Endothelial cell of umbilical vein (primary cell): Measurements from ENCODE around the gene PXYLP1. TPM values are rescaled to one million over a fixed set of nuclear protein-coding genes. Genes with fewer than 3 reads are reported as not detected.

Source experiments
- BruUV-seq: library from RNA; stranded (reverse); fragments of 400-500 nt; replicated peaks from 2 replicates; lab custom pipeline; 2021; lab: Mats Ljungman, UMichigan
- CTCF ChIA-PET: fragments of 300-600, 350-600 bp; sonication (Branson Sonifier 250); formaldehyde crosslinking; loops from one replicate; lab custom pipeline; 2021; ENCODE audit warnings: antibody characterized with exemption, inconsistent platforms; lab: Charles Lee
- POLR2A ChIA-PET: fragments of 300-600, 350-600 bp; sonication (Branson Sonifier 250); formaldehyde crosslinking; loops from one replicate; lab custom pipeline; 2021; ENCODE audit warnings: antibody characterized with exemption, inconsistent platforms; lab: Charles Lee
- DNase-seq: peaks from one replicate; pipeline ENCODE4 v3.0.0-alpha.2; 2011; ENCODE audit warnings: low read depth, low spot score
- FAIRE-seq: peaks from 2 replicates; lab custom pipeline; 2011; peaks lifted over from hg19 to GRCh38; lab: Jason Lieb, UNC
- H2AFZ ChIP-seq: 2 replicates; pipeline ENCODE4 v1.6.0; 2012; ENCODE audit warnings: low read depth, low read length, control low read depth, inconsistent platforms
- H3K27ac ChIP-seq: 2 replicates; pipeline ENCODE4 v1.5.1; 2011; ENCODE audit warnings: low read depth, mild to moderate bottlenecking, control low read depth, low read length, moderate library complexity; ENCODE audit not compliant: insufficient read depth
- H3K27me3 ChIP-seq, 2 experiments: 2 replicates each; pipeline versions ENCODE4 v1.6.0 to v1.6.1; 2011; ENCODE audit warnings: low read length in 2 of 2, mixed read lengths in 1 of 2; ENCODE audit not compliant: control insufficient read depth in 2 of 2, insufficient read depth in 2 of 2
- H3K36me3 ChIP-seq, 2 experiments: 2 replicates in 1 of 2; 3 replicates in 1 of 2; pipeline ENCODE4 v1.5.1; 2011; ENCODE audit warnings: low read length in 2 of 2, mild to moderate bottlenecking in 1 of 2, moderate library complexity in 1 of 2; ENCODE audit not compliant: control insufficient read depth in 2 of 2, insufficient read depth in 2 of 2; ENCODE audit errors: extremely low read depth in 1 of 2
- H3K4me1 ChIP-seq: 3 replicates; pipeline ENCODE4 v1.5.1; 2011; ENCODE audit warnings: mild to moderate bottlenecking, low read length; ENCODE audit not compliant: control insufficient read depth, insufficient read depth; ENCODE audit errors: extremely low read depth
- H3K4me2 ChIP-seq: 2 replicates; pipeline ENCODE4 v1.6.1; 2011; ENCODE audit warnings: low read length, control low read depth, mixed read lengths; ENCODE audit not compliant: insufficient read depth
- H3K4me3 ChIP-seq, 3 experiments: fragments of 200-600 bp in 1 of 3; sonication (generic), shearing (Covaris generic) in 1 of 3; replicated peaks in 1 of 3; 2 replicates each; pipeline ENCODE4 v1.5.1; 2011 to 2016; ENCODE audit warnings: control low read depth in 3 of 3, low read length in 3 of 3, mild to moderate bottlenecking in 2 of 3, inconsistent platforms in 1 of 3, low read depth in 1 of 3, moderate library complexity in 1 of 3; ENCODE audit not compliant: insufficient read depth in 1 of 3
- H3K79me2 ChIP-seq: 2 replicates; pipeline ENCODE4 v1.6.0; 2012; ENCODE audit warnings: low read length, inconsistent platforms; ENCODE audit not compliant: control insufficient read depth, insufficient read depth
- H3K9ac ChIP-seq: replicated peaks from 2 replicates; pipeline ENCODE3; 2011; ENCODE audit warnings: low read length, control low read depth; ENCODE audit not compliant: insufficient read depth; ENCODE audit errors: extremely low read depth
- H3K9me1 ChIP-seq: replicated peaks from 3 replicates; pipeline ENCODE4 v1.6.0; 2011; ENCODE audit warnings: mild to moderate bottlenecking, low read length; ENCODE audit not compliant: control insufficient read depth, insufficient read depth; ENCODE audit errors: extremely low read depth
- H3K9me3 ChIP-seq: replicated peaks from 2 replicates; pipeline ENCODE4 v1.5.1; 2012; ENCODE audit warnings: low read length, inconsistent platforms; ENCODE audit not compliant: control insufficient read depth, insufficient read depth
- H4K20me1 ChIP-seq: replicated peaks from 2 replicates; pipeline ENCODE3; 2011; ENCODE audit warnings: mild to moderate bottlenecking, low read length; ENCODE audit not compliant: control insufficient read depth, insufficient read depth; ENCODE audit errors: extremely low read depth
- EZH2 ChIP-seq: IDR thresholded peaks from 2 replicates; pipeline ENCODE4 v1.6.1; 2012; ENCODE audit warnings: borderline replicate concordance, low read depth, mild to moderate bottlenecking, moderate library complexity, low read length, inconsistent platforms; ENCODE audit not compliant: severe bottlenecking
- FOS ChIP-seq: IDR thresholded peaks from 2 replicates; pipeline ENCODE4 v1.6.1; 2011; ENCODE audit warnings: mild to moderate bottlenecking, low read length, moderate library complexity, borderline replicate concordance; ENCODE audit not compliant: insufficient read depth
- GATA2 ChIP-seq: IDR thresholded peaks from 2 replicates; pipeline ENCODE4 v1.7.0; 2011; ENCODE audit warnings: low read depth, mild to moderate bottlenecking, moderate library complexity, mixed read lengths, low read length; ENCODE audit not compliant: insufficient read length, insufficient read depth
- JUN ChIP-seq: IDR thresholded peaks from 2 replicates; pipeline ENCODE4 v1.6.1; 2011; ENCODE audit warnings: borderline replicate concordance, low read depth; ENCODE audit not compliant: insufficient read length, insufficient read depth
- MYC ChIP-seq: IDR thresholded peaks from one replicate; pipeline ENCODE4 v1.6.1; 2011; ENCODE audit warnings: mild to moderate bottlenecking, low read depth, low read length
- POLR2A ChIP-seq: IDR thresholded peaks from 2 replicates; pipeline ENCODE4 v1.6.1; 2012; ENCODE audit warnings: low read depth, mild to moderate bottlenecking, control low read depth, low read length
- POLR2AphosphoS5 ChIP-seq: IDR thresholded peaks from 2 replicates; pipeline ENCODE4 v1.6.1; 2012; ENCODE audit warnings: low read depth, mild to moderate bottlenecking, control low read depth, low read length, moderate library complexity; ENCODE audit not compliant: insufficient read depth
- dilution Hi-C: fragments of 300-500 bp; cut with MboI; formaldehyde crosslinking; loops from one replicate; pipeline ENCODE4 v1.15.0; 2019; ENCODE audit warnings: low sequenced_read_pairs; ENCODE audit not compliant: extremely low pct_ligation_motif_present
- intact Hi-C: fragments of 100-400 bp; cut with micrococcal nuclease; formaldehyde crosslinking; loops from one replicate; pipeline ENCODE4 v1.10.0; 2022
- polyA plus RNA-seq, 4 experiments: library from polyadenylated mRNA; depleted of rRNA in 3 of 4; stranded (reverse) in 3 of 4; unstranded in 1 of 4; fragments of >200 nt; gene quantifications; 2 replicates each; pipeline versions ENCODE4 v1.2.1 to v1.2.3, GENCODE V29; 2011 to 2012; ENCODE audit warnings: missing spikeins in 1 of 4
- total RNA-seq: library from RNA; stranded (reverse); gene quantifications from 2 replicates; pipeline ENCODE4 v1.2.3, GENCODE V29; 2021
- TF ChIP-seq, protein P1 (sequence below): IDR thresholded peaks from 2 replicates; pipeline ENCODE4 v1.6.1; 2011; ENCODE audit not compliant: insufficient read depth, insufficient read length
- TF ChIP-seq, protein P2 (sequence below), 2 donors: IDR thresholded peaks; 1 replicate in 1 of 2; 2 replicates in 1 of 2; pipeline ENCODE4 v1.5.1; 2011; ENCODE audit warnings: low read length in 2 of 2, mild to moderate bottlenecking in 2 of 2, moderate library complexity in 2 of 2, control low read depth in 1 of 2, inconsistent platforms in 1 of 2, low read depth in 1 of 2; ENCODE audit not compliant: insufficient read depth in 1 of 2; ENCODE audit errors: extremely low read depth in 1 of 2

PXYLP1 gene
- total and polyA plus RNA-seq, 2 donors (not counting 3 experiments of a cell fraction or from before 2014, with no cell fraction given), result 0.84 to 1.7 TPM

DNA sequence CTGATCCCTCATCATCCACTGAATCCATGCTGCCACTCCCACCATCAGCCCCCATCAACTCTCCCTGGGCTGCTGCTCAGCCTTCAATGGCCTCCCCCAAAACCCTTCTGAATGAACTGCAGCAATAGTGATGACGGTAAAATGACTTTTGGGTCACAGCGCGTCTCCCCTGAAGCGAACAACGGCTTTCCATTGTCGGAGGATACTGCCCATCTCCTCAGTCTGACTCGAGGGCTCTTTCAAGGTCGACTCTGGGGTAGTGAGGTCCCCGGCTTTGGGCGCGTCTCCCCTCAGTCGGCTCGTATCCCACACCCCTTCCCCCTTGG is 79.5 kb downstream of the PXYLP1 start:
- peak overlapping the region; percentile 44 for H2AFZ ChIP-seq
- H3K4me3 ChIP-seq, result peak overlapping the region; percentile 1 to 65 (median 49)
- H3K9me3 ChIP-seq, result no peaks in the 10 kb centered on the region
- H3K27ac ChIP-seq, result peak overlapping the region; percentile 9
- no peaks in the 10 kb centered on the region for H4K20me1 ChIP-seq
- no peaks in the 10 kb centered on the region for H3K79me2 ChIP-seq
- peaks cover 11% of the 10 kb centered on the region for H3K4me1 ChIP-seq
- dilution Hi-C loops, result no loop called here
- DNase-seq, result no peak
- TF ChIP-seq MYC, result no peak
- TF ChIP-seq JUN, result no peak
- no peak for TF ChIP-seq POLR2A
- no peak for TF ChIP-seq POLR2AphosphoS5
- TF ChIP-seq GATA2, result no peak
- no peak for TF ChIP-seq FOS
- no peak for TF ChIP-seq EZH2
- TF ChIP-seq, protein P1, sequence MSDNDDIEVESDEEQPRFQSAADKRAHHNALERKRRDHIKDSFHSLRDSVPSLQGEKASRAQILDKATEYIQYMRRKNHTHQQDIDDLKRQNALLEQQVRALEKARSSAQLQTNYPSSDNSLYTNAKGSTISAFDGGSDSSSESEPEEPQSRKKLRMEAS, result no peak
- TF ChIP-seq, protein P2, sequence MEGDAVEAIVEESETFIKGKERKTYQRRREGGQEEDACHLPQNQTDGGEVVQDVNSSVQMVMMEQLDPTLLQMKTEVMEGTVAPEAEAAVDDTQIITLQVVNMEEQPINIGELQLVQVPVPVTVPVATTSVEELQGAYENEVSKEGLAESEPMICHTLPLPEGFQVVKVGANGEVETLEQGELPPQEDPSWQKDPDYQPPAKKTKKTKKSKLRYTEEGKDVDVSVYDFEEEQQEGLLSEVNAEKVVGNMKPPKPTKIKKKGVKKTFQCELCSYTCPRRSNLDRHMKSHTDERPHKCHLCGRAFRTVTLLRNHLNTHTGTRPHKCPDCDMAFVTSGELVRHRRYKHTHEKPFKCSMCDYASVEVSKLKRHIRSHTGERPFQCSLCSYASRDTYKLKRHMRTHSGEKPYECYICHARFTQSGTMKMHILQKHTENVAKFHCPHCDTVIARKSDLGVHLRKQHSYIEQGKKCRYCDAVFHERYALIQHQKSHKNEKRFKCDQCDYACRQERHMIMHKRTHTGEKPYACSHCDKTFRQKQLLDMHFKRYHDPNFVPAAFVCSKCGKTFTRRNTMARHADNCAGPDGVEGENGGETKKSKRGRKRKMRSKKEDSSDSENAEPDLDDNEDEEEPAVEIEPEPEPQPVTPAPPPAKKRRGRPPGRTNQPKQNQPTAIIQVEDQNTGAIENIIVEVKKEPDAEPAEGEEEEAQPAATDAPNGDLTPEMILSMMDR (IDR thresholded peaks at IDR 0.05; ENCODE audit: extremely low read depth in 1 of 2, insufficient read depth in 1 of 2, low read depth in 1 of 2, low read length in 2 of 2), result no peak
- ChIA-PET CTCF (interaction anchor here (0.7 to 10.4 kb wide), 38 partner anchors 8 to 251 kb away, joined by 3 to 351 read pairs (median 7); partner anchors contain the start of gene ZBTB38), POLR2A (interaction anchor here (1.3 kb wide), 1 partner anchor 141 kb away, joined by 4 read pairs; no protein-coding TSS in a partner anchor)
- intact Hi-C loops, result loop anchor here (1.0 to 2.0 kb wide), 9 partner anchors 20 to 250 kb away; partner anchors contain the start of gene ZBTB38
- no peaks in the 10 kb centered on the region for H3K9me1 ChIP-seq
- H3K4me2 ChIP-seq, result peak overlapping the region; percentile 77
- no peak overlapping the region for H3K9ac ChIP-seq
- BruUV-seq, result TSS peak; percentile 75
- FAIRE-seq, result peak; percentile 12
- no peaks in the 10 kb centered on the region for H3K27me3 ChIP-seq
- no peaks in the 10 kb centered on the region for H3K36me3 ChIP-seq
